IMR-90 (cell line): ENCODE results near the gene RGS14. TPM values are rescaled to one million over a fixed set of nuclear protein-coding genes. Genes with fewer than 3 reads are reported as not detected.
A peak's percentile ranks its signal among the peaks of the same experiment; 100 is the strongest.

Experiments
- ATAC-seq: fragments of 200-7000 bp; cut with Tn5 transposase; 2 replicates; pipeline ENCODE4 v1.9.1; 2020; ENCODE audit warnings: low read depth, mild to moderate bottlenecking, moderate library complexity
- BruUV-seq: library from RNA; stranded (reverse); fragments of 400-500 nt; replicated peaks from 2 replicates; lab custom pipeline; 2021; lab: Mats Ljungman, UMichigan
- CTCF ChIA-PET: fragments of 300-600 bp; formaldehyde crosslinking; extraction: SDS; loops from one replicate; lab custom pipeline; 2021; ENCODE audit warnings: antibody characterized with exemption; lab: Yijun Ruan, JAX
- POLR2A ChIA-PET: fragments of 300-600 bp; sonication (Branson Sonifier 250); formaldehyde crosslinking; loops from one replicate; lab custom pipeline; 2022; ENCODE audit warnings: antibody characterized with exemption; ENCODE audit not compliant: unreplicated experiment; lab: Charles Lee
- DNase-seq: peaks from one replicate; pipeline ENCODE4 v3.0.0; 2013
- H2AFZ ChIP-seq: replicated peaks from 2 replicates; pipeline ENCODE3; 2013; ENCODE audit warnings: low read length, mild to moderate bottlenecking; ENCODE audit not compliant: poor library complexity
- H2AK5ac ChIP-seq: 2 replicates; pipeline ENCODE4 v1.6.1; 2013; ENCODE audit warnings: low read depth, low read length, inconsistent platforms
- H2AK9ac ChIP-seq: replicated peaks from 2 replicates; pipeline ENCODE3; 2013; ENCODE audit warnings: mild to moderate bottlenecking, low read depth, low read length, moderate library complexity; ENCODE audit not compliant: poor library complexity
- H2BK120ac ChIP-seq: 2 replicates; pipeline ENCODE4 v1.6.1; 2013; ENCODE audit warnings: low read depth, low read length, inconsistent platforms
- H2BK15ac ChIP-seq: 3 replicates; pipeline ENCODE4 v1.6.1; 2013; ENCODE audit warnings: low read depth, low read length, inconsistent platforms
- H2BK20ac ChIP-seq: 2 replicates; pipeline ENCODE4 v1.6.1; 2013; ENCODE audit warnings: low read depth, mild to moderate bottlenecking, inconsistent platforms, low read length, moderate library complexity
- H2BK5ac ChIP-seq: 2 replicates; pipeline ENCODE4 v1.6.1; 2013; ENCODE audit warnings: mild to moderate bottlenecking, low read depth, low read length, inconsistent platforms; ENCODE audit not compliant: poor library complexity, severe bottlenecking
- H3K14ac ChIP-seq: replicated peaks from 2 replicates; pipeline ENCODE4 v1.6.1; 2013; ENCODE audit warnings: low read depth, low read length, inconsistent platforms
- H3K18ac ChIP-seq: 2 replicates; pipeline ENCODE4 v1.6.1; 2013; ENCODE audit warnings: low read depth, low read length, control low read depth
- H3K23ac ChIP-seq: 2 replicates; pipeline ENCODE4 v1.6.1; 2013; ENCODE audit warnings: low read depth, low read length, inconsistent platforms
- H3K27ac ChIP-seq: 2 replicates; pipeline ENCODE4 v1.5.1; 2013; ENCODE audit warnings: mild to moderate bottlenecking, control low read depth, low read length; ENCODE audit not compliant: insufficient read depth
- H3K27me3 ChIP-seq: 2 replicates; pipeline ENCODE4 v1.6.1; 2013; ENCODE audit warnings: low read length; ENCODE audit not compliant: control insufficient read depth, insufficient read depth
- H3K36me3 ChIP-seq: 2 replicates; pipeline ENCODE4 v1.6.1; 2013; ENCODE audit warnings: low read length, mixed read lengths; ENCODE audit not compliant: control insufficient read depth, insufficient read depth
- H3K4ac ChIP-seq: 2 replicates; pipeline ENCODE4 v1.6.1; 2013; ENCODE audit warnings: low read depth, low read length, inconsistent platforms
- H3K4me1 ChIP-seq: 2 replicates; pipeline ENCODE4 v1.6.1; 2013; ENCODE audit warnings: low read length, mixed read lengths; ENCODE audit not compliant: control insufficient read depth, insufficient read depth
- H3K4me2 ChIP-seq: 2 replicates; pipeline ENCODE4 v1.6.1; 2013; ENCODE audit warnings: low read depth, mild to moderate bottlenecking, control low read depth, low read length, moderate library complexity
- H3K4me3 ChIP-seq: 2 replicates; pipeline ENCODE4 v1.5.1; 2013; ENCODE audit warnings: low read depth, mild to moderate bottlenecking, control low read depth, low read length, moderate library complexity; ENCODE audit not compliant: insufficient read depth
- H3K56ac ChIP-seq: 2 replicates; pipeline ENCODE4 v1.6.1; 2013; ENCODE audit warnings: low read length, inconsistent platforms; ENCODE audit not compliant: insufficient read depth; ENCODE audit errors: extremely low read depth
- H3K79me1 ChIP-seq, 2 experiments: 2 replicates each; pipeline ENCODE4 v1.6.1; 2013; ENCODE audit warnings: low read length in 2 of 2, inconsistent platforms in 1 of 2, low read depth in 1 of 2
- H3K9ac ChIP-seq: 2 replicates; pipeline ENCODE4 v1.6.1; 2013; ENCODE audit warnings: low read depth, low read length, control low read depth
- H3K9me1 ChIP-seq: 2 replicates; pipeline ENCODE4 v1.6.1; 2013; ENCODE audit warnings: low read length, inconsistent platforms; ENCODE audit not compliant: insufficient read depth
- H3K9me3 ChIP-seq: 2 replicates; pipeline ENCODE4 v1.6.1; 2013; ENCODE audit warnings: low read length; ENCODE audit not compliant: control insufficient read depth, insufficient read depth
- H4K20me1 ChIP-seq: 2 replicates; pipeline ENCODE4 v1.6.1; 2013; ENCODE audit warnings: low read length, inconsistent platforms; ENCODE audit not compliant: insufficient read depth
- H4K5ac ChIP-seq: 2 replicates; pipeline ENCODE4 v1.6.1; 2013; ENCODE audit warnings: mild to moderate bottlenecking, low read depth, low read length, control low read depth
- H4K8ac ChIP-seq, 2 experiments: 2 replicates each; pipeline ENCODE4 v1.6.1; 2013; ENCODE audit warnings: low read depth in 2 of 2, low read length in 2 of 2, control low read depth in 1 of 2, inconsistent platforms in 1 of 2
- H4K91ac ChIP-seq: 2 replicates; pipeline ENCODE4 v1.6.1; 2013; ENCODE audit warnings: low read depth, low read length, inconsistent platforms; ENCODE audit not compliant: insufficient read depth
- BHLHE40 ChIP-seq: fragments of 150-350 bp; IDR thresholded peaks from 2 replicates; pipeline ENCODE4 v1.6.1; 2016; ENCODE audit warnings: mild to moderate bottlenecking, low read depth, low read length
- CEBPB ChIP-seq: IDR thresholded peaks from 2 replicates; pipeline ENCODE4 v1.6.1; 2012; ENCODE audit warnings: low read depth, low read length, improper control_type of control experiment
- ELK1 ChIP-seq: fragments of 150-350 bp; IDR thresholded peaks from 2 replicates; pipeline ENCODE4 v1.6.1; 2016; ENCODE audit warnings: low read depth, mild to moderate bottlenecking, low read length, moderate library complexity, borderline replicate concordance
- FOS ChIP-seq: fragments of 150-350 bp; IDR thresholded peaks from 2 replicates; pipeline ENCODE4 v1.6.1; 2016; ENCODE audit warnings: low read depth, low read length
- MAFK ChIP-seq: IDR thresholded peaks from 2 replicates; pipeline ENCODE4 v1.6.1; 2012; ENCODE audit warnings: low read depth, low read length, improper control_type of control experiment
- MAZ ChIP-seq: IDR thresholded peaks from 2 replicates; pipeline ENCODE4 v1.6.1; 2012; ENCODE audit warnings: low read depth, mild to moderate bottlenecking, low read length, improper control_type of control experiment, moderate library complexity, borderline replicate concordance
- MXI1 ChIP-seq: IDR thresholded peaks from 2 replicates; pipeline ENCODE4 v1.6.1; 2012; ENCODE audit warnings: low read depth, mild to moderate bottlenecking, low read length, moderate library complexity, borderline replicate concordance
- NFE2L2 ChIP-seq: fragments of 150-350 bp; IDR thresholded peaks from 2 replicates; pipeline ENCODE4 v1.6.1; 2016; ENCODE audit warnings: low read depth, mild to moderate bottlenecking, low read length
- POLR2A ChIP-seq: IDR thresholded peaks from 2 replicates; pipeline ENCODE4 v1.6.1; 2012; ENCODE audit warnings: mild to moderate bottlenecking, low read depth, low read length
- RAD21 ChIP-seq: IDR thresholded peaks from 2 replicates; pipeline ENCODE4 v1.6.1; 2012; ENCODE audit warnings: low read length, improper control_type of control experiment
- RCOR1 ChIP-seq: IDR thresholded peaks from 2 replicates; pipeline ENCODE4 v1.6.1; 2012; ENCODE audit warnings: mild to moderate bottlenecking, low read length, improper control_type of control experiment; ENCODE audit not compliant: insufficient replicate concordance
- RFX5 ChIP-seq: IDR thresholded peaks from 2 replicates; pipeline ENCODE4 v1.8.0; 2012; ENCODE audit warnings: low read depth, mild to moderate bottlenecking, low read length, moderate library complexity
- SMC3 ChIP-seq: fragments of 150-350 bp; IDR thresholded peaks from 2 replicates; pipeline ENCODE4 v1.6.1; 2016; ENCODE audit warnings: low read depth, mild to moderate bottlenecking, antibody characterized with exemption, low read length, moderate library complexity
- USF2 ChIP-seq: fragments of 150-350 bp; IDR thresholded peaks from 2 replicates; pipeline ENCODE4 v1.6.1; 2017; ENCODE audit warnings: mild to moderate bottlenecking, antibody characterized with exemption, low read length, low read depth
- WGBS, 2 experiments: methylation state at CpG; one replicate each; pipeline versions ENCODE4 v1.1.5 to v1.1.7; 2013; ENCODE audit warnings: missing lambda C conversion rate in 2 of 2; ENCODE audit not compliant: insufficient read length in 1 of 2; ENCODE audit errors: extremely low coverage in 2 of 2; 5-methylcytosine and 5-hydroxymethylcytosine counted together
- dilution Hi-C: fragments of 300-500 bp; cut with HindIII; formaldehyde crosslinking; loops from one replicate; pipeline ENCODE4 v1.14.3; 2018; ENCODE audit warnings: low sequenced_read_pairs; ENCODE audit not compliant: unreplicated experiment
- in situ Hi-C: fragments of 300-500 bp; cut with MboI; formaldehyde crosslinking; loops from 3 replicates; pipeline ENCODE4 v1.14.3; 2019; ENCODE audit warnings: low sequenced_read_pairs, inconsistent platforms, mixed read lengths
- intact Hi-C: fragments of 100-400 bp; cut with micrococcal nuclease; formaldehyde crosslinking; loops from 2 replicates; pipeline ENCODE4 v1.10.0; 2022
- polyA plus RNA-seq, 3 experiments: library from polyadenylated mRNA; depleted of rRNA; stranded (reverse); fragments of >200 nt; gene quantifications; 2 replicates each; pipeline ENCODE4 v1.2.3, GENCODE V29; 2012; ENCODE audit warnings: low replicate concordance in 1 of 3
- total RNA-seq: library from RNA; depleted of rRNA; stranded (reverse); fragments of >200 nt; gene quantifications from 2 replicates; pipeline ENCODE4 v1.2.3, GENCODE V29; 2012

The RGS14 gene
- total and polyA plus RNA-seq, 2 of the 4 experiments (the other 2 are of a cell fraction): 1.1 to 6.5 TPM

- BruUV-seq: no TSS peak
- Histone ChIP-seq H2AFZ (peak within 1 kb of the TSS; percentile 93), H3K9me3 (no peaks in the 10 kb centered on the region), H3K4ac (peak within 1 kb of the TSS; percentile 59), H3K23ac (0 out of 2 replicates have a peak within 1 kb of the TSS, but pooled peaks have one; percentile 33), H2AK9ac (peak within 1 kb of the TSS; percentile 99), H2BK15ac (no peak within 1 kb of the TSS), H4K5ac (no peak within 1 kb of the TSS), H3K4me2 (peak within 1 kb of the TSS; percentile 82), H3K4me3 (peak within 1 kb of the TSS; percentile 44), H4K91ac (peak within 1 kb of the TSS; percentile 84), H3K9me1 (0 out of 2 replicates have a peak, but pooled peaks cover 2% of the 10 kb centered on the region), H3K27me3 (no peaks in the 10 kb centered on the region), H3K36me3 (peaks cover 5% of the 10 kb centered on the region), H4K20me1 (peaks cover 29% of the 10 kb centered on the region), H3K27ac (peak within 1 kb of the TSS; percentile 52; the same call in 1 of the 2 replicates), H3K18ac (no peak within 1 kb of the TSS), H3K9ac (peak within 1 kb of the TSS; percentile 42; the same call in 1 of the 2 replicates), H3K56ac (peak within 1 kb of the TSS; percentile 19; the same call in 1 of the 2 replicates), H4K8ac (peak within 1 kb of the TSS; percentile 26 to 66; a peak in 3 of 4 replicates), H3K14ac (peak within 1 kb of the TSS; percentile 48), H2BK120ac (0 out of 2 replicates have a peak within 1 kb of the TSS, but pooled peaks have one; percentile 16), H3K79me1 (peaks cover 9 to 48% of the 10 kb centered on the region in 2 experiments; a peak in 3 of 4 replicates), H3K4me1 (peaks cover 7% of the 10 kb centered on the region; the same call in 1 of the 2 replicates), H2BK20ac (no peak within 1 kb of the TSS), H2AK5ac (peak within 1 kb of the TSS; percentile 71), H2BK5ac (peak within 1 kb of the TSS; percentile 16)
- peak; percentile 92 for ATAC-seq
- dilution Hi-C loops (no loop called here), intact Hi-C loops (loop anchor here (2.0 kb wide), 2 partner anchors 145 to 189 kb away; no protein-coding TSS in a partner anchor), in situ Hi-C loops (loop anchor here (5.0 kb wide), 1 partner anchor 135 kb away; the partner anchor contains the start of gene PRR7)
- 0% methylated on average over 43 of the region's 78 CpGs; no CpG with 5 or more reads in 1 of the 2 experiments for WGBS, 2 experiments
- ChIA-PET POLR2A (no interaction called here), CTCF (no interaction called here)
- peak; percentile 90 for DNase-seq
- TF ChIP-seq ELK1 (no peak), MAFK (no peak), FOS (peak; percentile 57), POLR2A (no peak), NFE2L2 (no peak), BHLHE40 (peak; percentile 55; the same call in 1 of the 2 replicates), RFX5 (no peak), CEBPB (no peak), SMC3 (no peak), USF2 (peak; percentile 86), RCOR1 (no peak), MXI1 (peak; percentile 100), RAD21 (no peak), MAZ (peak; percentile 86; the same call in 1 of the 2 replicates)
Measured at GRCh38 chr5:177311723-177312648, 45.7 kb upstream of the RGS14 start, which contains the start of gene MXD3. TSS of gene MXD3 (minus strand) at chr5:177311898. CDS start at chr5:177311830, 68 bp downstream.
